Prostate gland (tissue), 2 donors: ENCODE results near the gene UNK. TPM values are rescaled to one million over a fixed set of nuclear protein-coding genes. Genes with fewer than 3 reads are reported as not detected.
A peak's percentile ranks its signal among the peaks of the same experiment; 100 is the strongest.

Experiments
- DNase-seq: peaks from one replicate; pipeline ENCODE4 v3.0.0-alpha.2; 2019; ENCODE audit warnings: low spot score
- H3K27ac ChIP-seq, 2 donors: fragments of 200-600 bp; sonication (generic); 2 replicates each; pipeline ENCODE4 v1.5.1; 2017 to 2019
- H3K27me3 ChIP-seq: fragments of 200-600 bp; sonication (generic); replicated peaks from 2 replicates; pipeline ENCODE4 v1.5.1; 2019; ENCODE audit not compliant: insufficient read depth
- H3K36me3 ChIP-seq, 2 donors: fragments of 200-600 bp; sonication (generic); 1 replicate in 1 of 2; 2 replicates in 1 of 2; pipeline versions ENCODE4 v1.5.1 to v1.8.1; 2017 to 2019
- H3K4me1 ChIP-seq: fragments of 200-600 bp; sonication (generic); replicated peaks from 2 replicates; pipeline ENCODE4 v1.5.1; 2019
- H3K4me3 ChIP-seq, 2 donors: fragments of 200-600 bp; sonication (generic); 2 replicates each; pipeline ENCODE4 v1.5.1; 2017 to 2019
- H3K9me3 ChIP-seq: fragments of 200-600 bp; sonication (generic); 2 replicates; pipeline ENCODE4 v1.5.1; 2017
- CTCF ChIP-seq, 4 experiments: fragments of 200-600 bp in 2 of 4; fragments of 450-650 bp in 2 of 4; sonication (generic) in 2 of 4; IDR thresholded peaks; 1 replicate in 3 of 4; 2 replicates in 1 of 4; pipeline ENCODE4 v1.5.1; 2016 to 2019; ENCODE audit warnings: antibody characterized with exemption in 4 of 4, mild to moderate bottlenecking in 2 of 4, moderate library complexity in 2 of 4
- POLR2A ChIP-seq: fragments of 450-650 bp; IDR thresholded peaks from one replicate; pipeline ENCODE4 v1.6.1; 2016; ENCODE audit warnings: antibody characterized with exemption, mild to moderate bottlenecking
- POLR2AphosphoS5 ChIP-seq: sonication (generic); formaldehyde crosslinking; IDR thresholded peaks from one replicate; pipeline ENCODE4 v1.6.1; 2017; ENCODE audit warnings: antibody characterized with exemption
- WGBS: methylation state at CpG from one replicate; pipeline ENCODE4 v1.1.5; 2018; 5-methylcytosine and 5-hydroxymethylcytosine counted together
- intact Hi-C: fragments of 100-400 bp; cut with DNase I; formaldehyde crosslinking; loops from one replicate; pipeline ENCODE4 v1.14.2; 2022
- total RNA-seq, 2 donors: library from RNA; depleted of rRNA; stranded (reverse); fragments of >200 nt; gene quantifications; one replicate each; pipeline ENCODE4 v1.1.0, GENCODE V29; 2016

The UNK gene
- total RNA-seq, 2 donors from 2014 or later = 68.9 to 72.5 TPM

- WGBS = 89% methylated on average over 24 of the region's 25 CpGs
- Histone ChIP-seq H3K36me3 (no peaks in the 10 kb centered on the region), H3K27ac (no peak overlapping the region), H3K9me3 (no peaks in the 10 kb centered on the region), H3K4me1 (no peaks in the 10 kb centered on the region), H3K27me3 (no peaks in the 10 kb centered on the region), H3K4me3 (no peak overlapping the region)
- no peak for DNase-seq
- intact Hi-C loops = loop anchor here (10.0 kb wide), 2 partner anchors 229 to 319 kb away; partner anchors contain the start of genes CASKIN2 and TSEN54
- TF ChIP-seq CTCF (IDR thresholded peaks at IDR 0.05) (no peak), POLR2AphosphoS5 (no peak), POLR2A (no peak)
Observed at GRCh38 chr17:75743625-75744206, 40.9 kb upstream of the UNK start.

- no peak for DNase-seq
- Histone ChIP-seq H3K9me3 (no peaks in the 10 kb centered on the region), H3K4me1 (no peaks in the 10 kb centered on the region), H3K36me3 (no peaks in the 10 kb centered on the region), H3K4me3 (no peak overlapping the region), H3K27ac (no peak overlapping the region), H3K27me3 (no peaks in the 10 kb centered on the region)
- TF ChIP-seq POLR2AphosphoS5 (no peak), POLR2A (no peak), CTCF (IDR thresholded peaks at IDR 0.05) (no peak)
- intact Hi-C loops = loop anchor here (10.0 kb wide), 2 partner anchors 234 to 324 kb away; partner anchors contain the start of genes CASKIN2 and TSEN54
- 75% methylated on average over 9 of the region's 9 CpGs for WGBS
Observed at GRCh38 chr17:75748706-75749105, 35.9 kb upstream of the UNK start.

GRCh38 chr17:75749545-75750389 lies 34.8 kb upstream of the UNK start:
- peak; percentile 76 for DNase-seq
- Histone ChIP-seq H3K4me1 (no peaks in the 10 kb centered on the region), H3K4me3 (no peak overlapping the region), H3K9me3 (no peaks in the 10 kb centered on the region), H3K27me3 (no peaks in the 10 kb centered on the region), H3K27ac (peak overlapping the region; percentile 30 to 58), H3K36me3 (no peaks in the 10 kb centered on the region)
- 26% methylated on average over 20 of the region's 20 CpGs for WGBS
- intact Hi-C loops = loop anchor here (1.0 to 10.0 kb wide), 4 partner anchors 77 to 325 kb away; partner anchors contain the start of genes CASKIN2, SMIM5 and TSEN54
- TF ChIP-seq POLR2AphosphoS5 = peak; percentile 51
- TF ChIP-seq POLR2A = no peak
- TF ChIP-seq CTCF (IDR thresholded peaks at IDR 0.05) = peak; percentile 93 to 98 (median 94)

GRCh38 chr17:75750661-75751423 lies 33.8 kb upstream of the UNK start:
- Histone ChIP-seq H3K27ac (no peak overlapping the region), H3K36me3 (no peaks in the 10 kb centered on the region), H3K9me3 (no peaks in the 10 kb centered on the region), H3K4me1 (no peaks in the 10 kb centered on the region), H3K4me3 (no peak overlapping the region), H3K27me3 (no peaks in the 10 kb centered on the region)
- intact Hi-C loops = loop anchor here (1.0 to 2.0 kb wide), 2 partner anchors 78 to 118 kb away; partner anchors contain the start of gene SMIM5
- no peak for TF ChIP-seq CTCF (IDR thresholded peaks at IDR 0.05)
- TF ChIP-seq POLR2A = no peak
- no peak for TF ChIP-seq POLR2AphosphoS5
- no peak for DNase-seq
- 88% methylated on average over 23 of the region's 23 CpGs for WGBS
